Suppressor macrophage treated with lipopolysaccharide for 1 hour (primary cell): Measurements from ENCODE around the gene AQP3.
"Not testable (repeated sequence)": the region's sequence is repeated elsewhere in the genome, so short reads cannot be mapped to it uniquely, and the experiment has no call there.

ENCODE experiments used
- DNase-seq, 3 donors: peaks; one replicate each; pipeline ENCODE4 v3.0.0-alpha.2; 2020 to 2022

Gene AQP3

DNA sequence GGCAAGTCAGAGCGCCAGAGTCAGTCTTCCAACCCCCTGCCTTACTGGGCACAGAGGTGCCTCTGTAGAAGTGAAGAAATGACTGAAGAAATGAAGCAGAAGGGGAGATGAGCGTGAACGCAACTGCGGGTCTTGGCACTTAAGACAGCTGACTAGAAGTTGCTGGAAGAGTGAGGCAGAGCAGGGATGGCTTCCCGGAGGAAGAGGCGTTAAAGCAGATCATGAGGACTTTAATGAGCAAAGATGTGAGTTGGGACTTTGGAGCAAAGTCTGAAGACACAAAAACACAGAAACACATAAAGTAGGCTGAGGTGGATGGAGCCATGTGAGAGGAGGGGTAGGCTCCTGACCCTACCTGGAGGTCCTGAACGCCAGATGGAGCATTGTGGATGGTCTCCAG, 7.2 kb downstream of the AQP3 start:
- no peak for DNase-seq

DNA sequence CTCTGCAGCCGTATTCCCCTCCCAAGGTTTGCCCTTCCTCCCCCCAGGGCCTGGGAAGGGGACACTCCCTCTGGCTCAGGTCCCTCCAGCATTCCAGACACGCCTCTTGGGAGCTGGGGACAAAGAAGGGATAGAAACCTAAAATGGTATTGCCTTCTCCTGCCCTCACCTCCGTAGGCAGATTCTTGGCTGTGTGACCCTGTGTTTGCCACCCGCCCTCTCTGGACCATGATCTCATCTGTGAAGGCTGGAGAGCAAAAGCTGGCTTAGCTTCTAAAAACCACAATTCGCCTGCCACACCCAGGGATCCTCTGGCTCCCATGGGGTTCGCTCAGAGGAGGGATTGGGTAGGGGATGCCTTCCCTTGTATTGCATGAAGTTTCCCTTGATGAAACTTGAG, 7.7 kb downstream of the AQP3 start:
- DNase-seq, result no peak

DNA sequence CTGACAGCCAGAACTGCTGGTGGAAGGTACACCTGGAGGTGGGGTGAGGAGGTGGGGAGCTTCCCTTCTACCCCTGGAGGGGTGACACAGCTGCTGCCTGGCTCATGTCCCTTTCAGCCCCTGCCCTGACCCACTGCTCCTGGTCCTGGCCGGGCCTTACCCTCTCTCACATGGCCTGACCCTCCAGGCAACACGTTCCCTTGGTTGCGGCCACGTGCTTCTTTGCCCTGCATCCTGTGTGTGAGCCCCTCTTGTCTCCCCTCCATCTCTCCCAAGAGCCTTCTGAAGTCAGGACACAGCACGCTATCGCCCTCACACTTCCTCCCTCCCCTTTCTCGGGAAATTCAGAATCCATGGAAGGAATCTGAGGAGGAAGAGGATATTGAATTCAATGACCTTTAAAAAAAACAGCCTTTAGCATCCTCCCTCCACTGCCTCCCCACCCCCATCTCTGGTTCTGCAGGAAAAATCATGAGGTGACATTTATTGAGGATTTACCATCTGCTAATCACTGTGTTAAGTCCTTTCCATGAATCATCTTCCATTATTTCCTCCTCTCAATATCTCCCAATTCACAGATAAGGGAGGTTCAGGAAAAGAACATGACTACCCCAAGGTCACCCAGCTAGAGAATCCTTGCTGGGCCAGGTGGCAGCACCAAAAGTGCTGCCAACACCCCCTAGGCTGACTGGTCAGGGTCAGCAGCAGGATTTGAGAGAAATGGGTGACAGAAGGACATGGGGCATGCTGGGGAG, 8.3 kb downstream of the AQP3 start:
- DNase-seq, result no peak

DNA sequence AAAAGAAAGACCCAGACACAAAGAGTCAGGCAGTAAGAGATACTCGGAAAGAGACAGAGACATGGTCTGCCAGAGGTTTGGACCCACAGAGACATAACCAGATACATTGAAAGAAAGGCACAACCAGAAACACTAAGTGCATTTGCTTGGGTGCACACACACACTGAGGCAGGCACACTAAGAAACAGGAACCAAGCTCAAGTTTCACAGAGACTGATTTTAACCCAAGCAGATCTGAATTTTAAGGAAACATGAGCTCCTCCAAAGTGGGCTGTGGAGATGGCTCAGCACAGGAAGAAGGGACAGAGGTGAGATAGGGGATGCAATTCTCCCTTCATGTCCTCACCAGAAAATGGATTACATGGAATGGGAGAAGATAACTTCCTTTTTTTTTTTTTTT, 9.5 kb downstream of the AQP3 start:
- DNase-seq, result peak in 1 of 3 donors; percentile 12

DNA sequence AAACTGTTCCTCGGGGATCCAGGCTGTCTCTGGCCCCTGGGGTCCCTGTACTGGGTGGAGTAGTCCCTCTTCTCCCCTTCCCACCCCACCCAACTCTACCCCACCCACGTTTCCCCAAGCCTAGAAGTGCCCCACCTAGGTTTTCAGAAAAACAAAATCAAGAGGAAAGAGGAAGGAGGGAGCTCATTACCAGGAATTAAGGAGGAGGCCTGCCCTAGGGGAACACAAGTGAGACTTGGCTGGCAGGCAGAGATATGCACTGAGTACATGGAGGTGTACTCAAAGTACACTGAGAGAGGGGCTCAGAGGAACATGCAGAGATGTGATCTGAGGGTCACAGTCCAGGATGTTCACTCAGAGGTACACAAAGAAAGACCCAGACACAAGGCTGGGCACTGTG, 10.2 kb downstream of the AQP3 start:
- DNase-seq, result no peak

DNA sequence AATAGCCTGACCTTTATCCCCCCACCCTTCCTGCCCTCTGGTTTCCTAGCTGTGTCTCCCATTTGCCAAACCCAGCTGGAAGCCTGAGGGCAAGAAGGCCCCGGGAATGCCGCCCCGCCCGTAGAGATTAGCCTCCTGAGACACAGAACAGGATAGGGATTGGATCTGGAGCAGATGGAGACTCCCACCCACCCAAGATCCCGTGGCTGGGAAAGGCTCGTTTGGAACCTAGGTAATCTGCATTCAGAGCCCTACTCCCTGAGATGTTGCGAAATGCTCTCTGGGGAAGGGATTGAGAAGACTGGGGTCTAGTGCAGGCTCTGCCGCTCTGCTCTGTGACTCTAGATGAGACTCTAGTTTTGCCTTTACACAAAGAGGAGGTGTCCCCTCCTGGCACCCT, 10.9 kb downstream of the AQP3 start:
- no peak for DNase-seq

DNA sequence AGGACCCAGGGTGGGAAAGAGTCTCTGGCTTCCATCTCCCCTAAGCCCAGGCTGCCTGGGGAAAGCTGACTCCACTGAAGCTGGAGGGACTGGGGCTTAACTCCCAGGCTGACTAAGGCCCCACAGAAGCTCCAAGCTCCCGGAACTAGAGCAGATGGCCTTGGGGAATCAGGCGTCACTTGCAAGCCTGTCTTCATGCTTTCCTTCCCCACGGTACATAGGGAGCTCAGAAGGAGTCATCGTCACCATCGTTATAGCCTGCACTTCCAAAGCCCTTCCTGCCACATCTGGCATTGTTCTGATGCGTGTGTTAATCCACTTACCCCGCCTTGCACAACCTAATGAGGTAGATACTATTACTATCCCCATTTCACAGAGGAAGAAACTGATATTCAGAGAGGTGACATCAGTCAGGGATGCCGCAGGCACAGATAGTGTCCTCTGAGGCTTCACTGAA, 11.5 kb downstream of the AQP3 start:
- no peak for DNase-seq

DNA sequence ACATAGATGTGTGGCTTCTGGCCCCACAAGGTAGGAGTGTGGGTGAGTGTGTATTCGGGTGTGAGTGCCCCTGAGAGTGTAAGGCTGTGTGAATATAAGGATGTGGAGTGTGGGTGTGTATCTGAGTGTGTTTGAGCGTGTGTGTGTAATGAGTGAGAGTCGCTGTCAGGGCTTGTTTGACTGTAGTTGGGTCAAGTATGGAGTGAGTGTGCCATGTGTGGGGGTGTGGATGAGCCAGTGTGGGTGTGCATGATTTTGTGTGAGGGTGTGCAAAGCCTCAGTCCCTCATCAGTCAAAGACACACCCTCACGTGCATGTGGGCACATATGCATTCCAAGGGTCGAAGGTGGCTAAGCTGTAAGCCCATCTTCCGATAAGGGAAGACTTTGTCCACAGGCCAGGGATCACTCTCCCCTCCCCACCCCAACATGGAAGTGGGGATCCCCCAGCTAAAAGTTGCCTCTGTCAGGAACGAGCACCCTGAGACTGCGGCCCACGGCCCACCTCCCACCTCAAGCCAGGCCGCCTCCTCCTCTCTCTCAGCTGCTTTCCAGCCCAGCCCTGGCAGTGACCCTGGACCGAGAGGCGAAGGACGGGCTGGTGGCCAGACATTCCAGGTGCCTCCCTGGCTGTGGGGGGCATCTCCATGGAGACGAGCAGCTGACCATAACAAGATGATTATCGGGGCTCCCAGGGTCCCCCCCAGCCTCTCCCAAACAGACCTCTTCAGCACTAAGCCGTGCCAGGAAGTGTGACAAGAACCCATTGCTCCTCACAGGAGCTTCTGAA, 12.9 kb downstream of the AQP3 start:
- no peak for DNase-seq

DNA sequence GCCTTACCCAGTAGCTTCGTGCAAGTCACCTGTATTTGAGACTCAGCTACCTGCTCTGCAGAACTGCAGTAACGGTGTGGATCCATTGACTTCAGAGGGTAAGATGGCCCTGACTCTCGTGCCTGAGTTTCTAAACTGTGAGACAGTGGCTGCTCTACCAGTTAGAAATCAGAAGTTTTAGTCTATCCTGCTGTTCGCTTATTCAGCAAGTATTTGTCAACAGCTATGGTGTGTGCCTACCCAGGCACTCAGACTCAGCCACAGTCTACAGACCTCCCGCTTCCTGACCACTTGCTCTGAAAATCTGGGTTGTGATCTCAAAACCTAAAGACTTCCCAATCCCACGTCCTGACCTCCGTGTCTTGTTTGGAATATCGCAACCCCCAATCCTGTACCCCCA, 13.5 kb downstream of the AQP3 start:
- no peak for DNase-seq

DNA sequence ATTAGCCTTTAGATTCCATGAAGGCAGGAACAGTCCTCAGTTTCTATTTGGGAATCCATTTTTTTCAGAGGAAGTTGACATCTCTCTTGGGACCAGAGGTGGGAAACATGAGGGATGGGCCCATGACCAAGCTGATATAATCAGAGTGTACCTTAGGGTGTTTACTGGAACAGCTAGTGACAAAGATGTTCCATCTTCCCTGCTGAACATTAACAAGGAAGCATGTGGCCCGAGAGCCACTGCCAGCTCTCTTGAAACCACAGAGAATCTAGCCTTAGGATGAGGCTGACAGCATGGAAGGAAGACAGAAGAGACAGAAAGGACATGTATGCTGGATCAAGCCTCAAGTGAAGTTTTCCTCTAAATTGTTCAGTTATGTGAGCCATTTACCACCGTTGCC, 16.0 kb downstream of the AQP3 start:
- DNase-seq, result no peak

DNA sequence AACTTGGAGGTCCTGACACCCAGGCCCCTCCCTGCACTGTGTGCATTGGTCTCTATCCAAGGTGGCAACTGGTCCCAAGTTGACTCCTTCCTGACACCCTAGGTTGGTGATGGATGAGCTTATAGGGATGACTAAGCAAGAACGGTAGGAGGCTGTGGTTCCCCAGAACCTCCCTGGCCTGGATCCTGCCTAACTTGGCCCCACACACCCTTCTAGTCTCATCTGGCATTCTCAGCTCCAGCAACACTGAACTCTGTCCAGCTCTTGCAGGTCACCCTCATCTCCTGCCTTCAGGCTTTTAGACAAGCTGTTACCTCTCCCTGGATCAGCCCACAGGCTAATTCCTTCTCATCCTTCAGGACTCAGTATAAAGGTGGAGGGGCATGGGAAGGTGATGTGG, 16.5 kb downstream of the AQP3 start:
- DNase-seq, result peak in 1 of 3 donors; percentile 5

DNA sequence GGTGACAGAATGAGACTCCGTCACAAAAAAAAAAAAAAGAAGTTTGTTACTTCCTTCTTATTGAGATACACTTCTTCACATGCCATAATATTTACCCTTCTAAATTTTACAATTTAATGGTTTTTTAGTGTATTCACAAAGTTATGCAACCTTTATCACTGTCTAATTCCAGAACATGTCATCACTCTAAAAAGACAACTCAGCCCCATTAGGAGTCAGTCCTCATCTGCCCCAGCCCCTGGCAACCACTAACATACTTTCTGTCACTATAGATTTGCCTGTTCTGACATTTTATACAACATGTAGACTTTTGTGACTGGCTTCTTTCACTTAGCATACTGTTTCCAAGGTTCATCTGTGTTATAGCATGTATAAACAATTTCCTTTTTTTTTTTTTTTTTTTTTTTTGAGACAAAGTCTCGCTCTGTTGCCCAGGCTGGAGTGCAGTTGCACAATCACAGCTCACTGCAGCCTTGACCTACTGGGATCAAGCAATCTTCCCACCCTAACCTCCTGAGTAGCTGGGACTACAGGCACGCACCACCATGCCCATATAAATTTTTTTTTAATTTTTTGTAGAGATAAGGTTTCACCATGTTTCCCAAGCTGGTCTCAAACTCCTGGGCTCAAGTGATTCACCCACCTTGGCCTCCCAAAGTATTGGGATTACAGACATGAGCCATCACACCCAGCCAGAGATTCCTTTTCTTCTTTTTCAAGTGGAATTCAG, 18.0 kb downstream of the AQP3 start:
- DNase-seq, result peak in 1 of 3 donors; percentile 12

DNA sequence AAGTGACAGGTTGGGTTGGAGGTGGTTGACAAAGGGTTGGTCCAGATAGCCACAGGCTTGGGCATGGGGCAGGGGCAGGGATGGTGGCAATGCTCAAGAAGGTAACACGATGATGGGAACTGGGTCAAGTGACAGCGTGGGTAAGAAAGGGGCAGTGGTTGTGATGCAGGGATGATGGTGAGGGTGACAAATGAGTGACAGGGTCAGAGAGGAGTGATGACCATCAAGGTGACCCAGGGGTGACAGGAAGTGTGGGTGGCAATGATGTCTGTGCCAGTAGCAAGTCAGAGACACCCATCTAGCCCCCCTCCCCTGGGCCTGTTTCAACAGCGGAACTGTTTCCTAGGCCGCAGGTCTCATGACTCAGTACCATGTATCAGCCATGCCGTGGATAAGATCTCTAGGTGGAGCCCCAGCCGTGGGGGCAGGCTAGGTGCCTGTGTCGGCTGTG, 20.5 kb downstream of the AQP3 start:
- DNase-seq, result no peak

DNA sequence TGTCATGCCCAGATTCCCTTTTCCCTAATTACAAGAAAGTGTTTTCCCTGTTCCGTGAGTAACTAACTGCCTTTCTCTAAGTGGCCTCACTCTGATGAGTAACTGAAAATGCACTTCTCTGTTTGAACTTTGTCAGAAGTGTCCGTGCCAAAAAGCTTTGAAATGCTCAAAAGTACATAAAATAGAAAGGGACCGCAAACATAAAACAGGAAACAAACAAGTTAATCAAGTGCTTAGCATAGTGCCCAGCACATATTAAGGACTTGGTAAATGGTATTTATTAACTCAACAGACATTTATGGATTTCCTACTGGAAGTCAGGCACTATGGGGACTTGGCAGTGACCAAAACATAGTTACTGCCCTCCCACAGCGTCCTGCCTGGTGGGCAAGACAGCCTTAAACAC, 22.3 kb downstream of the AQP3 start:
- no peak for DNase-seq

DNA sequence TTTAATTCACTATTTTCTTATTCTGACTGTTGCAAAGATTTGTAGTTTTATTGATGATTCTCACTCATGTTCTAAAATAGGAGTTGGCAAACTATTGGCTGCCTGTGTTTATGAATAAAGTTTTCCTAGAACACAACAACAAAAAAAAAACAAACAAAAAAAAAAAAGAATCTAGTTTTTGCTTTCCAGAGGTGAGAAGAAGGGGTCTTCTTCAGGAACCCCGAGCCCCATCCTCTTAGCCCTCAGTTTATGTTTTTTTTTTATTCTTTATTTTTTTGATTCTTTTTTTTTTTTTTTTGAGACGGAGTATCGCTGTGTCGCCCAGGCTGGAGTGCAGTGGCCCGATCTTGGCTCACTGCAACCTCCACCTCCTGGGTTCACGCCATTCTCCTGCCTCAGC, 22.9 kb downstream of the AQP3 start:
- not testable (repeated sequence) for DNase-seq

DNA sequence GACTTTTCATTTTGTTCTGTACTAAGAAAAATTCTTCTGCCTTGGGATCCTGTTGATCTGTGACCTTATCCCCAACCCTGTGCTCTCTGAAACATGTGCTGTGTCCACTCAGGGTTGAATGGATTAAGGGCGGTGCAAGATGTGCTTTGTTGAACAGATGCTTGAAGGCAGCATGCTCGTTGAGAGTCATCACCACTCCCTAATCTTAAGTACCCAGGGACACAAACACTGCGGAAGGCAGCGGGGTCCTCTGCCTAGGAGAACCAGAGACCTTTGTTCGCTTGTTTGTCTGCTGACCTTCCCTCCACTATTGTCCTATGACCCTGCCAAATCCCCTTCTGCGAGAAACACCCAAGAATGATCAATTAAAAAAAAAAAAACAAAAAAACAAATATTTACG, 23.4 kb downstream of the AQP3 start:
- DNase-seq, result not testable (repeated sequence)

DNA sequence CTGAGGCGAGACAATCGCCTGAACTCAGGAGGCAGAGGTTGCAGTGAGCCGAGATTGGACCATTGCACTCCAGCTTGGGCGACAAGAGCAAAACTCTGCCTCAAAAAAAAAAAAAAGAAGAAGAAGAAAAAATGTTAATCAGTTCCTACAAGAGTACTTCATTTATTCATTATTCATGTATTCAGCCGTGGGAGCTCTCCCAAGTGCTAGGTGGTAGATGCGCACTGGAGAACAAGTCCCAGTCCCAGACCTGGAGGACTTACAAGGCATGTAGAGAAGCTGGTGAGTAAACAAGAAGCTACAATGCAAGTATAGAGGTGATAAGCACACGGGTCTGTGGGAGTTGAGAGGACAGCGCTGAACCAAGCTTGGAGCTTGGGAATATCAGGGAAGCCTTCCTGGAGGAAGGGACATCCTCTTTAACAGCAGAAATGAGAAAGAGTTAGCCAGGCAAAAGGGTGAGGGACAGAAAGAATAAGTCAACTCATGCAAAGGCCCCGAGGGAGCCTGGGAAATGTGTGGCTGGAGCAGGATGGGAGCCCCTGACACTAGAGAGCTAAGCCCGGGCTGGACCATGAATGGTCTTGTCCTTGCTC, 27.6 kb downstream of the AQP3 start:
- DNase-seq, result no peak

DNA sequence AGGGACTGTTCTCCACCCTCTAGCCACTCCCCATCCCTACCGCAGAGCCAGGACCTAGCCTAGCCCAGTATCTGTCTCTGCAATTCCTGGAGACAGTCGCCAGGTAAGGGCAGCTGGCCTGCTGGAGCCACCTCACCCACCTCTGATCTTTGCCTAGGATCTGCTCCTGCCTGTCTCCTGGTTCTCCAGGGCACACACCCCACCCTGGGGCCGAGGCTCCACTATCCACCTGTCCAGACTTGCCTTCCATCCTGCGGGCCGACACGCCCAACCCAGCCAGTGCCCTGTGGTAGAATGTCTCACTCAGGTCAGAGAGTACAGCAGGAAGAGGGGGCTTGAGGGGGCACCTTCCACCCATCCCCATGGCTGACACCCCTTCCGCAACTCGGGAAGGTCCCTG, 29.3 kb downstream of the AQP3 start:
- DNase-seq, result no peak

DNA sequence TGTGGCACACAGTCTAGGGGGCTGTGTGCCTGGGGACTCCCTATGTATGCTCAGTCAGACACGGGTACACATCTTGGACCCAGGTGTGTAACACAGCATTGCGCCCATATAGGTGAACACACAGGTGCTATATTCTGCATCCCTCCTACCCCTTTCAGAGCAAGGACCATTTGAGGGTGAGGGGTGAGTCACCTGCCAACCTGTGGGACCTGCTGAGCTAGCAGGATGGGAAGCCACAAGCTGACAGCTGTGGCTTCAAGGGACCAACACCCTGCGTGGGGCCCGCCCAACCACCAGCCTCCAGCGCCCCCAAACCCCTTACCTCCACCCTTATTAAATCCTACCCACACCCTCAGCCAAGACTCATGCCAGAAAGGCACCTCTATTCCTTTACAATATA, 30.4 kb downstream of the AQP3 start:
- no peak for DNase-seq

DNA sequence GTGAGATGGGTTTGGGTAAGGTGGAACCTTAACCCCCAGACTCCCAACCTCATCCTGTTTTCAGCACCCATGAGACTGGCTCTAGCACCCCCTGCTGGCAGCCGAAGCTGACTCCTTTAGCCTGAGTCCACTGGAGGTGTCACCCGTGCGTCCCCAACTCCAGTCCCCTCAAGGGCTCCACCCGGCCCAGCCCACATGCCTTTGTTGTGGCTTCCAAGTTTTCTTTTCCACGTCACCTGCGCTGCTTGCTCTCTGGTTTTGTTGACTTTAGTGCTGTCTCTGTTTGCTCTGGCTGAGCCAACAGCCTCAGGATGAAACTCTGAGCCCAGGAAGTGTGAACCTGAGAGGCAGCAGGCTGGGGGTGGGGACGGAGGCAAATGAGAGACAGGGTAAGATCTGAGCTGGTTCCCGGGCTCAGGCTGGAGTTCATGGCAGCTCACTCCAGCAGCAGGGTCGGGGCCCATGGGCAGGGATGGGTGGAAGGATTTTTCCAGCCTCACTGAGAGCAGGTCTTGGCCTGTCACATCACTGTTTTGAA, 31.8 kb downstream of the AQP3 start:
- DNase-seq, result peak; percentile 71 to 87 (median 74)

DNA sequence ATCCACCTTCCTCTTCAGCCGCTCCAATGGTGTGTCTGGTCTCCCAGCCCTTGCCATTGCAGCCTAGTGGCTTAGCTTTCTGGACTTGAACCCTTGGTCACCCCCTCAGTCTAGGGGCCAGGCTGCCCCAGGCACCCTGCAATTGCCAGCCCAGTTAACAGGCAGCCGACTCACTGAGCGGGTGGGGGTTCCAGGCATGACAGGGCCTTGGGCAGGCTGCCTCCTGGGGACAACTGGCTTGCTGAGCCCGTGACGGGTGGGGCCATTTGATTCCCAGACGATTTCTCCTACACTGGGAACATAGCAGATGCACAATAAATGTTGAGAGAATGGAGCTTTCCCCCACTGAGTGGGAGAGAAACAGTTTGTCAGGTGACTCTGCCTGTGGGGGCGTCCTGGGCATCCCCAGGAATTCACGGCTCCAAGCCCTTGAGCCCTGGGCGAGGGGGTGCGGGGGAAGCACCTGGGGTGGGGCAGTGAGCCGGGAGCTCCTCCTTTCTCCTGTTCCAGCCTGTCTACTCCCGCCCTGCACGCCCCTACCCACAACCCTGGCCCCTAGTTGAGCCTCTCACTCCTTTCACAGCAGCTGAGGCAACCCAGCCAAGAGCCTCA, 32.4 kb downstream of the AQP3 start:
- DNase-seq, result peak; percentile 25 to 52 (median 34)

DNA sequence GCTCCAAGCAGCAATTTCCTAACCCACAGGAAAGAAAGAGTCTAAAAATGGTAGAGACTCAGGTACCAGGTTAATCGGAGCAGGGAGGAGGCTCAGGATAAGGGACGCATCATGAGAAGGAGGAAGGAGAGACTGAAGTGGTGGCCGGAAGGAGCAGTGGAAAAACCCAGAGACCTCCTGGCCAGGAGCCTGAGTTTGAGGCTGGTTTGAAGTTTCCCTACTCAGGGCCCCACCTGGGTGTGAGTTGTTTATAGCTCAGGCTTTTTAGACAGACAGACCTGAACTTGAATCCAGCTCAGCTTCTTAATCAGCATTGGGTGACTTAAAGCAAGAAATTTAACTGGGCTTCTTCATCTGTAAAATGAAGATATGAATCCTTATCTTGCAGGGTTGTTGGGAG, 33.1 kb downstream of the AQP3 start:
- DNase-seq, result no peak
